Karpas-422 (cell line): Measurements from ENCODE around the gene RAB1B. TPM values are rescaled to one million over a fixed set of nuclear protein-coding genes. Genes with fewer than 3 reads are reported as not detected.

Experiments
- DNase-seq: peaks from one replicate; pipeline ENCODE4 v3.0.0-alpha.2; 2015
- H2AFZ ChIP-seq: fragments of 200-600 bp; sonication (generic); 2 replicates; pipeline ENCODE4 v1.6.1; 2014; ENCODE audit warnings: antibody characterized with exemption, low read length, mixed read lengths
- H3K27ac ChIP-seq: fragments of 200-600 bp; sonication (generic); 2 replicates; pipeline ENCODE4 v1.5.1; 2014; ENCODE audit warnings: mild to moderate bottlenecking, low read length, moderate library complexity
- H3K27me3 ChIP-seq: fragments of 200-600 bp; sonication (generic); 2 replicates; pipeline ENCODE4 v1.6.1; 2014; ENCODE audit warnings: low read length, mixed read lengths
- H3K36me3 ChIP-seq: fragments of 200-600 bp; sonication (generic); 2 replicates; pipeline ENCODE4 v1.6.1; 2014; ENCODE audit warnings: low read length, mixed read lengths; ENCODE audit not compliant: insufficient read depth
- H3K4me1 ChIP-seq: fragments of 200-600 bp; sonication (generic); 2 replicates; pipeline ENCODE4 v1.6.1; 2014; ENCODE audit warnings: mild to moderate bottlenecking, low read length, mixed read lengths
- H3K4me2 ChIP-seq: fragments of 200-600 bp; sonication (generic); 2 replicates; pipeline ENCODE4 v1.6.1; 2014; ENCODE audit warnings: low read length, low read depth, mild to moderate bottlenecking; ENCODE audit not compliant: poor library complexity, severe bottlenecking
- H3K4me3 ChIP-seq: fragments of 200-600 bp; sonication (generic); 2 replicates; pipeline ENCODE4 v1.5.1; 2014; ENCODE audit warnings: mild to moderate bottlenecking, antibody characterized with exemption, low read length, mixed read lengths
- H3K79me2 ChIP-seq: fragments of 200-600 bp; sonication (generic); 2 replicates; pipeline ENCODE4 v1.6.1; 2014; ENCODE audit warnings: mild to moderate bottlenecking, low read length, mixed read lengths
- H3K9ac ChIP-seq: fragments of 200-600 bp; sonication (generic); 2 replicates; pipeline ENCODE4 v1.6.0; 2014; ENCODE audit warnings: low read length
- H3K9me2 ChIP-seq: fragments of 200-600 bp; sonication (generic), shearing (Covaris generic); replicated peaks from 2 replicates; pipeline ENCODE4 v1.6.0; 2014; ENCODE audit warnings: mild to moderate bottlenecking, low read length, moderate library complexity; ENCODE audit not compliant: insufficient read depth
- H3K9me3 ChIP-seq: fragments of 300-700, 200-600 bp; sonication (generic); 2 replicates; pipeline ENCODE4 v1.6.1; 2014; ENCODE audit warnings: low read length, mixed read lengths
- H4K20me1 ChIP-seq: fragments of 200-600 bp; sonication (generic); 2 replicates; pipeline ENCODE4 v1.6.1; 2014; ENCODE audit warnings: mild to moderate bottlenecking, antibody characterized with exemption, low read length, low read depth; ENCODE audit not compliant: insufficient read depth
- total RNA-seq: library from RNA; depleted of rRNA; stranded (reverse); fragments of >200 nt; shearing (Covaris generic); gene quantifications from 2 replicates; pipeline ENCODE4 v1.2.3, GENCODE V29; 2014; ENCODE audit warnings: low replicate concordance

Gene RAB1B
- total RNA-seq, 1 experiment from 2014 or later, result 56.2 TPM

DNA sequence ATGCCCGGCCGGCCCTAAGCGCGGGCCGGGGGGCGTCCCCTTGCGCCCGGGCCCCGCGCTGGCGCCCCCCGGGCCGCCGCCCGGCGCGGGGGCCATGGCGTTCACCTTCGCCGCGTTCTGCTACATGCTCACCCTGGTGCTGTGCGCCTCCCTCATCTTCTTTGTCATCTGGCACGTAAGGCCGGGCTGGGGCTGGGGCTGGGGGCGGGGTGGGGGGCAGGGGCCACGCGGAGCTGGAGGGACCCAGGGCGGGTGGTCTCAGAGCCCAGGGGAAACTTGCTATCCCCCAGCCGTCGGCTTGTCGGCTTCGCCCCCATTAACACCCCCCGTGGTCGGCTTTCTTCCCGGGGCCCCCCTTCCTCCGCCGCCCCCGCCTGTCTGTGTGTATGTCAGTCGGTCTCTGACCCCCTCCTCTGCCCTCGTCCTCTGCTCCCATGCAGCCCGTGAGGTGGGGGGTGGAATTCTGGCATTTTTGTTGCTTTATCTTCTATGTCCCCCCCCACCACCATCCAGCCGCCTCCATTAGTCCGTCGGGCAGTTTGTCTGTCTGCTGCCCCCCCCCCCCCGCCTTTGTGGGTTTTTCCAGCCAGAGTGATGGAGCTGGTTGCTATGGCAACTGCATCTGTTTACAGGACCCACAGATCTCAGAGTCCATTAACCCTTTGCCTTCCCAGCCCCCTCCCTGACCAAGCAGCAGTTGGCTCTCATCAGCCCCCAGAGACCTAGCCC lies 10.1 kb downstream of the RAB1B start:
- no peaks in the 10 kb centered on the region for H3K79me2 ChIP-seq
- no peak overlapping the region for H3K27ac ChIP-seq
- peak overlapping the region; percentile 57 for H3K4me2 ChIP-seq
- H4K20me1 ChIP-seq, result peaks cover 3% of the 10 kb centered on the region; the same call in 1 of the 2 replicates
- H3K27me3 ChIP-seq, result no peaks in the 10 kb centered on the region
- H3K9me2 ChIP-seq, result no peaks in the 10 kb centered on the region
- no peaks in the 10 kb centered on the region for H3K9me3 ChIP-seq
- peaks cover 34% of the 10 kb centered on the region for H3K4me1 ChIP-seq
- no peak overlapping the region for H2AFZ ChIP-seq
- peak overlapping the region; percentile 57; the same call in 1 of the 2 replicates for H3K4me3 ChIP-seq
- peaks cover 5% of the 10 kb centered on the region; the same call in 1 of the 2 replicates for H3K36me3 ChIP-seq
- H3K9ac ChIP-seq, result peak overlapping the region; percentile 62
- DNase-seq, result no peak

DNA sequence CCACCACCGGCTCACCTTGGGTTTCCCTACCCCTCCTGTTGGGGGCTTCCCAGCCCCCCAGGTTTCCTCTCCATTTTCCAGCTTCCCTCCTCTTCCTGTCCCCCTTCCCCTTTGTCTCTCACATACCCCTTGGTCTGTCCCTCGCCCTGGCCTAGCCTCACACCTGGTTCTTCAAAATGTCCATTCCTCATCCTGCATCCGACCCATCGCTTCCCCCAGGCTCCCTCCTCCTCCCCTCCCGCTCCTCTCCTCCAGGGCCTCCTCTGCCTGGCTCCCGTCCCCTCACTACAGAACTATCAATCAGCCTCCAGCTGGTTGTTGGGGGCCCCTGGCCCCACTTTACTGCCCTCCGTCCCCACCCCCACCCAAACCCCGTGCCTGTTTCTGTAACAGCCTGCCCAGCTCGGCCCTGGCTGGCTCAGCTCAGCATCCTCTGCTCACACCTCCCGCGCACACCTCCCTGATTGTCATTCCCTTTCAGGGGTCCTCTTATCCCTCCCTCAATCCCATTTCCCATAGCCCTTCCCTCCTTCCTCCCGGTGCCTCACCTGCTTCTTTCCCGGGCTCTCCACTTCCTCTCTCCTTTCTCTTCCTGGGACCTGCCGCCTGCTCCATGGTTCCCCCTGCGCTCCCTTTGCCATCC lies 10.8 kb downstream of the RAB1B start:
- peak overlapping the region; percentile 57; the same call in 1 of the 2 replicates for H3K4me3 ChIP-seq
- peak overlapping the region; percentile 57 for H3K4me2 ChIP-seq
- DNase-seq, result no peak
- no peaks in the 10 kb centered on the region for H3K9me2 ChIP-seq
- peaks cover 34% of the 10 kb centered on the region for H3K4me1 ChIP-seq
- peaks cover 2% of the 10 kb centered on the region; the same call in 1 of the 2 replicates for H3K36me3 ChIP-seq
- H3K27me3 ChIP-seq, result no peaks in the 10 kb centered on the region
- no peaks in the 10 kb centered on the region for H3K9me3 ChIP-seq
- no peak overlapping the region for H2AFZ ChIP-seq
- 0 out of 2 replicates have a peak overlapping the region, but pooled peaks have one; percentile 27 for H3K9ac ChIP-seq
- peaks cover 3% of the 10 kb centered on the region; the same call in 1 of the 2 replicates for H4K20me1 ChIP-seq
- no peaks in the 10 kb centered on the region for H3K79me2 ChIP-seq
- H3K27ac ChIP-seq, result no peak overlapping the region

DNA sequence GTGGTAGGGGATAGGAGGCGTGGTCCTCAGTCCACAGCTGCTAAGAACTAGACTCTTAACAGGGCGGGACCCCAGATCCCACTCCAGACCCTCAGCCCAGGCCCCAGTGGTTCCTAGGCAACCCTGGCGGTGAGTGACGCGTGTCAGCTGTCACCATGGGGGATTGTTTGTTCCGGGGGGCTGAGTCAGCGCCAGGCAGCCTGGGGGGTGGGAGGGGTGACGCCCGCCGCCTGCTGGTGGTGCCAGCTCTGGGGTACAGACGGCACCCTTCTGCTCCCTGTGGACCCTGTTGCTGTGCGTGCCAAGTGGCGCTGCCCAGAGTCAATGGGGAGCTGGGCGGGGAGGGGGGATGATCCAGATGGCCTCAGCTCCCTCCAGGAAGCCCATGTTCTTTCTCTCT lies 12.0 kb downstream of the RAB1B start:
- Histone ChIP-seq H3K36me3 (0 out of 2 replicates have a peak, but pooled peaks cover 4% of the 10 kb centered on the region), H3K27me3 (no peaks in the 10 kb centered on the region), H2AFZ (no peak overlapping the region), H4K20me1 (peaks cover 3% of the 10 kb centered on the region; the same call in 1 of the 2 replicates), H3K4me3 (no peak overlapping the region), H3K79me2 (peaks cover 2% of the 10 kb centered on the region; the same call in 1 of the 2 replicates), H3K4me1 (peaks cover 34% of the 10 kb centered on the region), H3K9ac (no peak overlapping the region; the same call in 1 of the 2 replicates), H3K27ac (no peak overlapping the region), H3K4me2 (no peak overlapping the region), H3K9me2 (no peaks in the 10 kb centered on the region), H3K9me3 (no peaks in the 10 kb centered on the region)
- DNase-seq, result no peak

DNA sequence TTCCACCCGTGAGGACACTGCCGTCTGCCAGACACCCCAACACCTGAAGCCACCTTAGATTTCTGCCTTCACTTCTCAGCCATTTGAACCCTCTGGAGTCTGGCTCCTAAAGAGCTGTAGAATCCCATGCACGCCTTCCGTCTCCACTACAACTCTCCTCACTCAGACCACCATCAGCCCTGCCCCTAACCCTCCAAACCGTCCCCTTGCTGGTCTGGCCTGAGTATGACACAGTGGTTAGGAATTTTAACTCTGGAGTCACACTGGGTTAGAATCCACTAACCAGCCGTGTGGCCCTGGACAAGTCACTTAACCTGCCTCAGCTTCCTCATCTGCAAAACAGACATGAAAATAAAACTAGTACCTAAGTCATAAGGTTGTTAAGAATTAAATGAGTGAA lies 12.6 kb downstream of the RAB1B start:
- H3K79me2 ChIP-seq, result peaks cover 6% of the 10 kb centered on the region; the same call in 1 of the 2 replicates
- H3K36me3 ChIP-seq, result 0 out of 2 replicates have a peak, but pooled peaks cover 4% of the 10 kb centered on the region
- peaks cover 3% of the 10 kb centered on the region; the same call in 1 of the 2 replicates for H4K20me1 ChIP-seq

DNA sequence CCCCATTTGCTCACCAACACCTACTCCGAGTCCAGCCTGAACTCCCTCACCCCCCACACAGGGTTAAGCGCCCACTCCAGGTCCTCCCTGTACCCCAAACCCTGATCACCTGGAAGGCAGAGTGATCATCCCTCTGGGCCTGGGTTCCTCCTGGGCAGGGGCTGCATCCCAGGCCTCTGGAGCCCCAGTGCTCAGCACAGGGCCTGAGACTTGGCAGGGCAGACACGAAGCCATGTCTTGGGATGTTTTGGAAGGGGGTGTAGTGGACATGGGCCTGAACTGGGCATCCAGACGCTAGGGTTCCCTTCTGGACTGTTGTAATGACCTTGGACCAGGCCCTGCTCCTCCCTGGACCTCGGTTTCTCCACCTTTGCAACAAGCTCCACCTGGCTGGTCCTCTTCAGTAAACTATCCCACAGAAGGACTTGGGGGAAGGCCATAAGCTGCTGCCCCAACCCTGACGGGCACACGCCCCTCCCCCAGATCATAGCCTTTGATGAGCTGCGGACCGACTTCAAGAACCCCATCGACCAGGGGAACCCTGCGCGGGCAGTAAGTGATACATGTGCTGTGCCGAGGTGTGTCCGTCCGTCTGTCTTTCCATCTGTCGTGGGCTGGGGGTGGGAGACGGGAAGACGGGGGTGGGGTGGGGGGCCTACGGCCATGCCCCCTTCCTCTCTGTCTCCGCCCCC lies 13.5 kb downstream of the RAB1B start:
- H3K79me2 ChIP-seq, result peaks cover 6% of the 10 kb centered on the region
- no peaks in the 10 kb centered on the region for H3K9me2 ChIP-seq
- peaks cover 34% of the 10 kb centered on the region for H3K4me1 ChIP-seq
- no peak overlapping the region for H2AFZ ChIP-seq
- H3K36me3 ChIP-seq, result 0 out of 2 replicates have a peak, but pooled peaks cover 4% of the 10 kb centered on the region
- H3K4me3 ChIP-seq, result no peak overlapping the region
- peak overlapping the region; percentile 36 for H3K4me2 ChIP-seq
- H3K9ac ChIP-seq, result peak overlapping the region; percentile 37; the same call in 1 of the 2 replicates
- no peaks in the 10 kb centered on the region for H3K27me3 ChIP-seq
- no peak for DNase-seq
- no peaks in the 10 kb centered on the region for H3K9me3 ChIP-seq
- H3K27ac ChIP-seq, result 0 out of 2 replicates have a peak overlapping the region, but pooled peaks have one; percentile 9
- H4K20me1 ChIP-seq, result peaks cover 3% of the 10 kb centered on the region; the same call in 1 of the 2 replicates

More for the DNA sequence above, 12.6 kb downstream of the RAB1B start:
- Histone ChIP-seq H3K27ac (no peak overlapping the region), H3K4me2 (no peak overlapping the region), H2AFZ (no peak overlapping the region), H3K9ac (peak overlapping the region; percentile 13; the same call in 1 of the 2 replicates), H3K27me3 (no peaks in the 10 kb centered on the region), H3K4me1 (peaks cover 34% of the 10 kb centered on the region), H3K9me2 (no peaks in the 10 kb centered on the region), H3K4me3 (no peak overlapping the region), H3K9me3 (no peaks in the 10 kb centered on the region)
- DNase-seq, result no peak

DNA sequence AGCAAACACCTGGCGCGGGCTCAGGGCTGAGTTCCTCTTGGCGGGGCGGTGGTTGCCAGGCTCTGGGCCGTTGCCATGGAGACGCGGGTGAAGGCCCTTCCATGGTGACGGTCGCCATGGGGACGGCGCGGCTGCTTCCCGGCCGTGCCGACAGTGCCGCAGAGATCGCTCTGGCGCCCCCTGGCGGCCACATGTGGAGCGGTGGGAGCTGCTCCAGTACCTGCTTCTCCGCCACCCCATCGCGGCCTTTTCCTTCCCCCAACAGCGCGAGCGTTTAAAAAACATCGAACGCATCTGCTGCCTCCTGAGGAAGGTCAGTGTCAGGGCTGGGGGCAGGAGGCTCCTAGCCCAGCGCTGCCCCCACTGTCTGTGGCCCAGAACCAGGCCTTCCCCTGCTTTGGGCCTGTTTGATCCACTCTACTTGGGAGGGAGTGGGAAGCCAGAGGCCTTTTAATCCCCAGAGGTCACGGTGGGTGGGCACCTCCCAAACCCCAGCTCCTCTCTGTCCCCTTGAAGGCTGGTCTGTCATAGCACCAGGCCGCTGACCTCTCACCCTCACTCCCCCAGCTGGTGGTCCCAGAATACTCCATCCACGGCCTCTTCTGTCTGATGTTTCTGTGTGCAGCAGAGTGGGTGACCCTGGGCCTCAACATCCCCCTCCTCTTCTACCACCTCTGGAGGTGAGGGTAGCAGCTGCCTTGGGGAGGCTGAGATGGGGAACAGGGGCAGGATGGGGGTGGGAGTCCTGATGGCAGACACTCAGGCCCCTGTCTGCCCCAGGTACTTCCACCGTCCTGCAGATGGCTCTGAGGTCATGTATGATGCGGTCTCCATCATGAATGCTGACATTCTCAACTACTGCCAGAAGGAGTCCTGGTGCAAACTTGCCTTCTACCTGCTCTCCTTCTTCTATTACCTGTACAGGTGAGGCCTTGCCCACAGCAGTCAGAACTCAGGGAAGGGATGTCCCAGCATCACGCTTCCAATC lies 14.3 kb downstream of the RAB1B start:
- Histone ChIP-seq H3K4me2 (peak overlapping the region; percentile 54), H3K27ac (peak overlapping the region; percentile 51; the same call in 1 of the 2 replicates), H2AFZ (no peak overlapping the region)

DNA sequence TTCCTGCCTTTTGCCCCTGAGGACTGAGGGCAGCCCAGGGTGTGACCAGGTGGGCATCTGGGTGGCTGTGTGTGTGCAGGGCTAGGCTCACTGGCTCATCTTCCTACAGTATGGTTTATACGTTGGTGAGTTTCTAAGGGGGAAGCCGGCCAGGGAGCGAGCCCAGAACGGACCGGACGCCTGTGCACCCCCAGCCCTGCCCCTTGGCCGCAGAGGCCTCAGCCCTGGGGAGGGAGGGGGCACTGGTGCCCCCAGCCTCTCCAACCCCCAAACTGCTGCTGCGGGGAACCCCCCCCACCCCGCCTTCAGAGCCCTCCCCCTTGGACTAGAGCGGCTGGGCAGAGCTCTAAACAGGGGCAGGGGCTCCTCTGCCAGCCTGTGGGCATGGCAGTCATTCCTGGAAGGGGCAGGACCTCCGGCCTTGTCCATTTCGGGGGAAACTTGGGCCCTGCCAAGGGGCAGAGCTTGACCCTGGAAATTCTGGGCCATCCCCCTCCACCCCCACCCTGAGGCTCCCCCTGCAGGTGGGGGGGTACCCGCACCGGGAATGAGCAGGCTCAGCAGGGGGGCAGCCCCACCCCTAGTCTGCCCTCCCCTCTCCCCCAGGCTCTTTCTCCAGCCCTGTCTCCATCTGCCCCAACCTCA lies 15.1 kb downstream of the RAB1B start:
- H3K27me3 ChIP-seq, result no peaks in the 10 kb centered on the region
- no peaks in the 10 kb centered on the region for H3K9me3 ChIP-seq
- H4K20me1 ChIP-seq, result peaks cover 7% of the 10 kb centered on the region; the same call in 1 of the 2 replicates
- H3K9ac ChIP-seq, result no peak overlapping the region
- peaks cover 19% of the 10 kb centered on the region for H3K79me2 ChIP-seq
- H3K4me1 ChIP-seq, result peaks cover 38% of the 10 kb centered on the region
- no peak overlapping the region for H3K27ac ChIP-seq
- H3K4me2 ChIP-seq, result no peak overlapping the region
- 0 out of 2 replicates have a peak, but pooled peaks cover 4% of the 10 kb centered on the region for H3K36me3 ChIP-seq
- no peak overlapping the region for H3K4me3 ChIP-seq
- no peaks in the 10 kb centered on the region for H3K9me2 ChIP-seq
- no peak for DNase-seq
- no peak overlapping the region for H2AFZ ChIP-seq

More for the DNA sequence above, 14.3 kb downstream of the RAB1B start:
- peak; percentile 99 for DNase-seq
- H4K20me1 ChIP-seq, result peaks cover 4% of the 10 kb centered on the region; the same call in 1 of the 2 replicates
- no peaks in the 10 kb centered on the region for H3K9me2 ChIP-seq
- peaks cover 35% of the 10 kb centered on the region for H3K4me1 ChIP-seq
- H3K4me3 ChIP-seq, result no peak overlapping the region
- H3K9ac ChIP-seq, result peak overlapping the region; percentile 62
- no peaks in the 10 kb centered on the region for H3K9me3 ChIP-seq
- no peaks in the 10 kb centered on the region for H3K27me3 ChIP-seq
- peaks cover 10% of the 10 kb centered on the region for H3K79me2 ChIP-seq
- 0 out of 2 replicates have a peak, but pooled peaks cover 4% of the 10 kb centered on the region for H3K36me3 ChIP-seq
